DND-41 (cell line): ENCODE data around the gene RCOR1.

Experiments
- ATAC-seq: fragments of 200-7000 bp; cut with Tn5 transposase; 3 replicates; pipeline ENCODE4 v1.9.1; 2021; ENCODE audit warnings: low read depth; ENCODE audit not compliant: insufficient read depth
- DNase-seq: peaks from one replicate; pipeline ENCODE4 v3.0.0-alpha.2; 2020
- H2AFZ ChIP-seq: 2 replicates; pipeline ENCODE4 v1.6.0; 2012; ENCODE audit warnings: low read depth, low read length
- H3K27ac ChIP-seq: 2 replicates; pipeline ENCODE4 v1.5.1; 2012; ENCODE audit warnings: low read length, inconsistent platforms
- H3K27me3 ChIP-seq: fragments of 200-600 bp; sonication (generic); 2 replicates; pipeline ENCODE4 v1.6.0; 2012; ENCODE audit warnings: low read length, mild to moderate bottlenecking, inconsistent platforms; ENCODE audit not compliant: insufficient read depth, poor library complexity
- H3K36me3 ChIP-seq: 2 replicates; pipeline ENCODE4 v1.5.1; 2012; ENCODE audit warnings: low read length, inconsistent platforms; ENCODE audit not compliant: insufficient read depth
- H3K4me1 ChIP-seq: 2 replicates; pipeline ENCODE4 v1.5.1; 2012; ENCODE audit warnings: mild to moderate bottlenecking, low read length; ENCODE audit not compliant: insufficient read depth
- H3K4me2 ChIP-seq: 2 replicates; pipeline ENCODE4 v1.6.0; 2012; ENCODE audit warnings: mild to moderate bottlenecking, moderate library complexity, low read length, inconsistent platforms; ENCODE audit not compliant: insufficient read depth
- H3K4me3 ChIP-seq, 2 experiments: fragments of 200-600 bp in 1 of 2; shearing (Covaris generic) in 1 of 2; 2 replicates each; pipeline ENCODE4 v1.5.1; 2012 to 2016; ENCODE audit warnings: inconsistent platforms in 2 of 2, low read length in 2 of 2, mild to moderate bottlenecking in 2 of 2, low read depth in 1 of 2, moderate library complexity in 1 of 2
- H3K79me2 ChIP-seq: 2 replicates; pipeline ENCODE4 v1.6.0; 2012; ENCODE audit warnings: low read length, inconsistent platforms; ENCODE audit not compliant: insufficient read depth
- H3K9ac ChIP-seq: 2 replicates; pipeline ENCODE4 v1.6.0; 2012; ENCODE audit warnings: low read depth, mild to moderate bottlenecking, inconsistent platforms, low read length, moderate library complexity
- H3K9me3 ChIP-seq: 2 replicates; pipeline ENCODE4 v1.5.1; 2012; ENCODE audit warnings: low read length, moderate library complexity, mild to moderate bottlenecking, inconsistent platforms; ENCODE audit not compliant: insufficient read depth, severe bottlenecking
- H4K20me1 ChIP-seq: 2 replicates; pipeline ENCODE4 v1.6.0; 2012; ENCODE audit warnings: low read length; ENCODE audit not compliant: insufficient read depth
- EZH2 ChIP-seq: IDR thresholded peaks from 3 replicates; pipeline ENCODE4 v1.6.1; 2012; ENCODE audit warnings: borderline replicate concordance, low read depth, mild to moderate bottlenecking, moderate library complexity, low read length, inconsistent platforms; ENCODE audit not compliant: severe bottlenecking
- TF ChIP-seq, protein P1 (sequence below): IDR thresholded peaks from 2 replicates; pipeline ENCODE4 v1.5.1; 2012; ENCODE audit warnings: borderline replicate concordance, low read length, moderate library complexity, mild to moderate bottlenecking; ENCODE audit not compliant: poor library complexity, severe bottlenecking; ENCODE audit errors: extremely low read depth

Gene RCOR1

DNA sequence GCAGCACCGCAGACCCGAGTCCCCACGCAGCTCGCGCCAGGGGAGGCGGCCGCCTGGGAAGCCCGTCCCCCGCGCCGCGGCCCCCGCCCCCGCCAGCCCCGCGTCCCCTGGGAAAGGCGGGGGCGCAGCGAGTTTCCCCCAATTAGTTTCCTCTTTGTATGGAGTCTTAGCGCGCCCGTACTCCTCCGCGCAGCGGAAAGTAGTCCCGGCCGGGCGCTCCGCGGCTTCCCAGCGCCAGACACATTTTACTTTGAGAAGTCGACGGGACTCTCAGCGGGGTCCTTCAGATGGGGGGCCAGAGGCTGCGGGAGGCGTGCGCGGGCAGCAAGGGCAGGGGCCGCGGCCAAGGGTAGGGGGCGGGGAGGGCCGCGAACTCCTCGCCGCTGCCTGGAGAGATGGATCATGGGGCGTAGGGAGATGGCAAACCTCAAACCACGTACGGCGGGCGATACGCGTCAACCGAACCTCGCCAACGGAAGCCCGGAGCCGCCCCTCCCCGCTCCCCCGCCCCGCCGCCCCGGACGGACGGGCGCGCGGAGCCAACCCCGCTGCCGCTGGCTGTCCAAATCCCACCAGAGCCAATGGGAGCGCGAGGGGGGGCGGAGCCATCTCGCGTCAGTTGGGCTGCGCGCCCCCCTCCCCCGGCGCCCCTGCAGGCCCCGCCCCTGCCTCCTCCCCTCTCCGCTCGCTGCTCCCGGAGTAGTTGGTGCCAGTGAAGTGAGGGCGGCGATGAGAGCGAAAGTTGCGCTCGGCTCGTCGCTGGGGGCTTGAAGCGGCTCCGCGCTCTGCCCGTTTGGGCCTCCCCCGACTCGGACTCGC, at the start of gene RCOR1:
Gene RCOR1 (plus strand): TSS at position 706 of the 819 bp plus-strand sequence. CDS start 238 bp downstream, outside the sequence.
- DNase-seq (peak; percentile 99), ATAC-seq (peak; percentile 86)
- peak within 1 kb of the TSS; percentile 82 for H2AFZ ChIP-seq
- H3K4me3 ChIP-seq, result peak within 1 kb of the TSS; percentile 81 to 93
- peak within 1 kb of the TSS; percentile 100 for H3K27ac ChIP-seq
- peaks cover 42% of the 10 kb centered on the region for H3K79me2 ChIP-seq
- peak within 1 kb of the TSS; percentile 94 for H3K4me2 ChIP-seq
- peaks cover 5% of the 10 kb centered on the region; the same call in 1 of the 2 replicates for H3K36me3 ChIP-seq
- TF ChIP-seq, protein P1, sequence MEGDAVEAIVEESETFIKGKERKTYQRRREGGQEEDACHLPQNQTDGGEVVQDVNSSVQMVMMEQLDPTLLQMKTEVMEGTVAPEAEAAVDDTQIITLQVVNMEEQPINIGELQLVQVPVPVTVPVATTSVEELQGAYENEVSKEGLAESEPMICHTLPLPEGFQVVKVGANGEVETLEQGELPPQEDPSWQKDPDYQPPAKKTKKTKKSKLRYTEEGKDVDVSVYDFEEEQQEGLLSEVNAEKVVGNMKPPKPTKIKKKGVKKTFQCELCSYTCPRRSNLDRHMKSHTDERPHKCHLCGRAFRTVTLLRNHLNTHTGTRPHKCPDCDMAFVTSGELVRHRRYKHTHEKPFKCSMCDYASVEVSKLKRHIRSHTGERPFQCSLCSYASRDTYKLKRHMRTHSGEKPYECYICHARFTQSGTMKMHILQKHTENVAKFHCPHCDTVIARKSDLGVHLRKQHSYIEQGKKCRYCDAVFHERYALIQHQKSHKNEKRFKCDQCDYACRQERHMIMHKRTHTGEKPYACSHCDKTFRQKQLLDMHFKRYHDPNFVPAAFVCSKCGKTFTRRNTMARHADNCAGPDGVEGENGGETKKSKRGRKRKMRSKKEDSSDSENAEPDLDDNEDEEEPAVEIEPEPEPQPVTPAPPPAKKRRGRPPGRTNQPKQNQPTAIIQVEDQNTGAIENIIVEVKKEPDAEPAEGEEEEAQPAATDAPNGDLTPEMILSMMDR, result no peak
- no peak for TF ChIP-seq EZH2
- H3K4me1 ChIP-seq, result peaks cover 31% of the 10 kb centered on the region
- H3K9me3 ChIP-seq, result no peaks in the 10 kb centered on the region
- no peaks in the 10 kb centered on the region for H3K27me3 ChIP-seq
- peak within 1 kb of the TSS; percentile 98 for H3K9ac ChIP-seq
- peaks cover 22% of the 10 kb centered on the region for H4K20me1 ChIP-seq

DNA sequence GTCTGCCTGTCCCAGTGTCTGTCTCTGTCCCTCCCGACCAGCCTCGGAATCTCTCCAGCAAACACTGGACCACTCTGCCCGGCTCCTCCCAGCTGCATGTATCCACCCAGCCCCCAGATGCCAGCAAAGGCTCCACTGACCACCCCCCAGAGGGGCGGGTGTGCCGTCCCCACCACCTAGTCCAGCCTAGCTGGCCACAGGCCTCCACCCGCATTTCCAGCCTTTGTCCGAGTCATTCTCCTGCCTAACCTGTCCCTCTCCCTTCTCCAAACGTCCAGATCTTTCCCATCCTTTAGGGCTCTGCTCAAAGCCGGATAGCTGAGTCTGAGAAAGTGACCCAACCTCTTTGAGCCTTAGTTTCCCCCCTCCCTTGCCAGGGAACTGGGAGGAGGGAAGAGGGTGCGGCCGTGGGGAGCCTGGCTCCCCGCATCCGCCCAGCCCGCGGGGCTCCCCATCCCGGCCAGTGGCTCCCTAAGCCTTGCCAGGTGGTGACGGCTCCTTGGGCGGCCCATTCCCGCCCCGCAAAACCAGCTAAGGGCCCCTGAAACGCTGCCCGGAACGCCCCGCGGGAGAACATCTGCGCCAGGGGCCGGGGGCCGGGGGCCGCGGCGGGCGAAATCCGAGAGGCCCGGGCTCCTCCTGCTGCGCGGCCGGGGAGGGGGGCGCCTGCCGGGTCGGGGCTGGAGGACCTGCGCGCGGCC, 48.3 kb upstream of the RCOR1 start:
- no peak overlapping the region for H3K4me3 ChIP-seq
- DNase-seq, result no peak
- H2AFZ ChIP-seq, result no peak overlapping the region
- no peaks in the 10 kb centered on the region for H3K4me1 ChIP-seq
- no peaks in the 10 kb centered on the region for H3K27me3 ChIP-seq
- no peak overlapping the region for H3K27ac ChIP-seq
- H4K20me1 ChIP-seq, result no peaks in the 10 kb centered on the region; the same call in 1 of the 2 replicates
- no peaks in the 10 kb centered on the region for H3K36me3 ChIP-seq
- ATAC-seq, result no peak
- TF ChIP-seq, protein P1, result no peak
- no peak for TF ChIP-seq EZH2
- no peak overlapping the region for H3K9ac ChIP-seq
- H3K4me2 ChIP-seq, result no peak overlapping the region
- H3K79me2 ChIP-seq, result no peaks in the 10 kb centered on the region
- H3K9me3 ChIP-seq, result no peaks in the 10 kb centered on the region

DNA sequence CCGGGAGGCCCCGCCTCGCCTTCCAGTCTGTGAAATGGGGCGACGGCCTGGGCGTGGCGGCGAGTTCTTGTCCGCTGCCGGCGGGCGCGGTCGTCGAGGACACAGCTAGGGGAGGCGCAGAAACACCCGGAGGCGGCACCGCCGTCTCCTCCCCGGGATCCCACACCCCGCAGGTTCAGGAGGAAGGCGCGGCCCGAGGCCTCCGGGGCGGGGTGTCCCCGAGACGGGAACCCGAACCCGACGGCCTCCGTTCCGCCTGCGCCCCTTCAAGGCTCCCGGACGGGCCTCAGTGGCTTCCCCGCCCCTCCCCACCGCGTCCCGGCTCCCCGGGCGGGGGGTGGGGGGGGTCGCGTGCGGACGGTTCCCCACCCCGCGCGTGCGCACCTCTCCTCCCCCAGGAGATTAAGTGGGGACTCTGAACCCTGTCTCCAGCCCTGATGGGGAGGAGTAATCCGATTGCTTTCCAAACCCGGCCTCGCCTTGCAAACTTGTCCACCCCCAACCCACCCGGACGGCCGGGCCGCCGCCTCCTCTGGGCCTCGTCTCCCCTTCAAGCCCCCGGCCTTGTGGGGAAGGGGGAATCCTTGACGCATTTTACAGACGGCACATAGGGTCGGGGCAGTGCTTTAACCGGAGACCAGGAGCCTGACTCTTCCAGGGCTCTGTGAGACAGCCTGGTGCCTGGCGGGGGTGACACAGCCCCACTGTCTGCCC, 47.5 kb upstream of the RCOR1 start:
- Histone ChIP-seq H3K4me3 (no peak overlapping the region), H3K79me2 (no peaks in the 10 kb centered on the region), H3K4me2 (no peak overlapping the region), H3K27ac (no peak overlapping the region), H3K27me3 (no peaks in the 10 kb centered on the region), H3K36me3 (no peaks in the 10 kb centered on the region), H3K4me1 (no peaks in the 10 kb centered on the region), H4K20me1 (no peaks in the 10 kb centered on the region; the same call in 1 of the 2 replicates), H2AFZ (no peak overlapping the region), H3K9me3 (no peaks in the 10 kb centered on the region), H3K9ac (no peak overlapping the region)
- no peak for DNase-seq
- ATAC-seq, result no peak
- no peak for TF ChIP-seq EZH2
- TF ChIP-seq, protein P1, result no peak
